A549 (cell line): ENCODE data around the gene RNF186.
A peak's percentile ranks its signal among the peaks of the same experiment; 100 is the strongest.

Experiments
- EHMT2 ChIP-seq: fragments of 200-600 bp; sonication (generic); IDR thresholded peaks from 2 replicates; pipeline ENCODE4 v1.6.1; 2016; ENCODE audit warnings: antibody characterized with exemption, low read depth, mild to moderate bottlenecking, moderate library complexity
- SREBF2 ChIP-seq: fragments of 450-650 bp; IDR thresholded peaks from 2 replicates; pipeline ENCODE4 v1.6.1; 2014; ENCODE audit warnings: mild to moderate bottlenecking, moderate library complexity
- TFCP2L1 ChIP-seq: fragments of 250-450 bp; sonication (Bioruptor Pico); IDR thresholded peaks from 2 replicates; pipeline ENCODE4 v1.5.0; 2021; ENCODE audit warnings: mild to moderate bottlenecking
- TF ChIP-seq, protein P1 (sequence below): fragments of >200 bp; sonication (Bioruptor Twin); formaldehyde crosslinking; IDR thresholded peaks from 3 replicates; pipeline ENCODE4 v1.5.1; 2016
- TF ChIP-seq, protein P2 (sequence below): fragments of 200-600 bp; sonication (generic); IDR thresholded peaks from 2 replicates; pipeline ENCODE4 v1.6.1; 2016; ENCODE audit warnings: antibody characterized with exemption, mild to moderate bottlenecking, moderate library complexity

DNA sequence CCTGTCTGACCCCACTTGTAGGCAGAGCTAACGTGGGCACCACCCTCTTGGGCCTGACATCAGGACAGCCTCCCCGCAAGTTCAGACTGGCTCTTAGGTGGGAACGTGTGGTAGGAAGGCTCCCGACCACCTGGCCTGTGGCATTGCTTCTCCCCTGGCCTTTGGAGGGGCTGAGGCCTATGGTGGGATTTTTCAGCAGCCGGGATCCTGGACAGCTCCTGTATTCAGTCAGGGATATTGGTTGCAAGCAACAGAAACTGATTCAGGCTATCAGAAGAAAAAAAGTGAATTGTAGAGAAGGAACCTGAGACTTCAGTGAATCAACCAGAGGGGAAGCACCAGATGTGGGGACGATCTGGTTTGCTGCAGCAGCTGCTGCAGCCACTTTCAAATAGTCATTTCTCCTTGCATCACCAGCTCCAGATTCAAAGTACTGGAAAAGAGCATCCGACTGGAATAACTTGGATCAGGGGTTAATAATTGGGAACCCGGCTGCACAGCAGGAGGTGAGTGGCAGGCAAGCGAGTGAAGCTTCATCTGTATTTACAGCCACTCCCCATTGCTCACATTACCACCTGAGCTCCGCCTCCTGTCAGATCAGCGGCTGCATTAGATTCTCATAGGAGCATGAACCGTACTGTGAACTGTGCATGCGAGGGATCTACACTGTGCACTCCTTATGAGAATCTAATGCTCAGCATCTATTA lies 5.9 kb downstream of the RNF186 start:
- TF ChIP-seq, protein P1, sequence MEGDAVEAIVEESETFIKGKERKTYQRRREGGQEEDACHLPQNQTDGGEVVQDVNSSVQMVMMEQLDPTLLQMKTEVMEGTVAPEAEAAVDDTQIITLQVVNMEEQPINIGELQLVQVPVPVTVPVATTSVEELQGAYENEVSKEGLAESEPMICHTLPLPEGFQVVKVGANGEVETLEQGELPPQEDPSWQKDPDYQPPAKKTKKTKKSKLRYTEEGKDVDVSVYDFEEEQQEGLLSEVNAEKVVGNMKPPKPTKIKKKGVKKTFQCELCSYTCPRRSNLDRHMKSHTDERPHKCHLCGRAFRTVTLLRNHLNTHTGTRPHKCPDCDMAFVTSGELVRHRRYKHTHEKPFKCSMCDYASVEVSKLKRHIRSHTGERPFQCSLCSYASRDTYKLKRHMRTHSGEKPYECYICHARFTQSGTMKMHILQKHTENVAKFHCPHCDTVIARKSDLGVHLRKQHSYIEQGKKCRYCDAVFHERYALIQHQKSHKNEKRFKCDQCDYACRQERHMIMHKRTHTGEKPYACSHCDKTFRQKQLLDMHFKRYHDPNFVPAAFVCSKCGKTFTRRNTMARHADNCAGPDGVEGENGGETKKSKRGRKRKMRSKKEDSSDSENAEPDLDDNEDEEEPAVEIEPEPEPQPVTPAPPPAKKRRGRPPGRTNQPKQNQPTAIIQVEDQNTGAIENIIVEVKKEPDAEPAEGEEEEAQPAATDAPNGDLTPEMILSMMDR: no peak
- TF ChIP-seq EHMT2 (no peak), SREBF2 (no peak), TFCP2L1 (CRISPR knock-in tag) (no peak)
- TF ChIP-seq, protein P2, sequence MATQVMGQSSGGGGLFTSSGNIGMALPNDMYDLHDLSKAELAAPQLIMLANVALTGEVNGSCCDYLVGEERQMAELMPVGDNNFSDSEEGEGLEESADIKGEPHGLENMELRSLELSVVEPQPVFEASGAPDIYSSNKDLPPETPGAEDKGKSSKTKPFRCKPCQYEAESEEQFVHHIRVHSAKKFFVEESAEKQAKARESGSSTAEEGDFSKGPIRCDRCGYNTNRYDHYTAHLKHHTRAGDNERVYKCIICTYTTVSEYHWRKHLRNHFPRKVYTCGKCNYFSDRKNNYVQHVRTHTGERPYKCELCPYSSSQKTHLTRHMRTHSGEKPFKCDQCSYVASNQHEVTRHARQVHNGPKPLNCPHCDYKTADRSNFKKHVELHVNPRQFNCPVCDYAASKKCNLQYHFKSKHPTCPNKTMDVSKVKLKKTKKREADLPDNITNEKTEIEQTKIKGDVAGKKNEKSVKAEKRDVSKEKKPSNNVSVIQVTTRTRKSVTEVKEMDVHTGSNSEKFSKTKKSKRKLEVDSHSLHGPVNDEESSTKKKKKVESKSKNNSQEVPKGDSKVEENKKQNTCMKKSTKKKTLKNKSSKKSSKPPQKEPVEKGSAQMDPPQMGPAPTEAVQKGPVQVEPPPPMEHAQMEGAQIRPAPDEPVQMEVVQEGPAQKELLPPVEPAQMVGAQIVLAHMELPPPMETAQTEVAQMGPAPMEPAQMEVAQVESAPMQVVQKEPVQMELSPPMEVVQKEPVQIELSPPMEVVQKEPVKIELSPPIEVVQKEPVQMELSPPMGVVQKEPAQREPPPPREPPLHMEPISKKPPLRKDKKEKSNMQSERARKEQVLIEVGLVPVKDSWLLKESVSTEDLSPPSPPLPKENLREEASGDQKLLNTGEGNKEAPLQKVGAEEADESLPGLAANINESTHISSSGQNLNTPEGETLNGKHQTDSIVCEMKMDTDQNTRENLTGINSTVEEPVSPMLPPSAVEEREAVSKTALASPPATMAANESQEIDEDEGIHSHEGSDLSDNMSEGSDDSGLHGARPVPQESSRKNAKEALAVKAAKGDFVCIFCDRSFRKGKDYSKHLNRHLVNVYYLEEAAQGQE: peak; percentile 61; the same call in 1 of the 2 replicates
